22Rv1 (cell line): ENCODE data around the gene PHACTR1.
"Not testable (repeated sequence)": the region's sequence is repeated elsewhere in the genome, so short reads cannot be mapped to it uniquely, and the experiment has no call there.

ENCODE experiments used
- CTCF ChIP-seq: fragments of 450-650 bp; IDR thresholded peaks from 2 replicates; pipeline ENCODE4 v1.5.1; 2017; ENCODE audit warnings: mild to moderate bottlenecking
- ZFX ChIP-seq: fragments of 450-650 bp; IDR thresholded peaks from 2 replicates; pipeline ENCODE4 v1.6.1; 2017; ENCODE audit warnings: antibody characterized with exemption, borderline replicate concordance

- TF ChIP-seq CTCF, ZFX: not testable (repeated sequence)
Measured at GRCh38 chr6:13133894-13134293, 417.3 kb downstream of the PHACTR1 start.
